GM19351 (cell line): ENCODE results near the gene C15orf62.
A peak's percentile ranks its signal among the peaks of the same experiment; 100 is the strongest.

Experiments
- ATAC-seq: cut with Tn5 transposase; IDR thresholded peaks from one replicate; pipeline ENCODE4 v1.9.1; 2021; ENCODE audit warnings: mild to moderate bottlenecking, moderate library complexity; ENCODE audit not compliant: unreplicated experiment

C15orf62 gene

GRCh38 chr15:40769274-40770146 is at the start of gene C15orf62:
C15orf62 (plus strand) TSS chr15:40769980; CDS start chr15:40770496, 516 bp downstream.
- peak; percentile 48 for ATAC-seq

- ATAC-seq = no peak
These were observed 48.1 kb upstream of the C15orf62 start for GRCh38 chr15:40721701-40722100.

GRCh38 chr15:40722354-40722753 is 47.4 kb upstream of the C15orf62 start:
- ATAC-seq = no peak

GRCh38 chr15:40722934-40723333 is 46.8 kb upstream of the C15orf62 start:
- ATAC-seq = no peak

GRCh38 chr15:40723919-40724318 is 45.9 kb upstream of the C15orf62 start:
- ATAC-seq = no peak

- ATAC-seq = no peak
These were observed 38.7 kb upstream of the C15orf62 start for GRCh38 chr15:40731034-40731433.

GRCh38 chr15:40736575-40736974 is 33.2 kb upstream of the C15orf62 start:
- no peak for ATAC-seq

- no peak for ATAC-seq
These were observed 32.7 kb upstream of the C15orf62 start for GRCh38 chr15:40737048-40737447.

GRCh38 chr15:40739047-40739446 is 30.7 kb upstream of the C15orf62 start:
- ATAC-seq = no peak

GRCh38 chr15:40739854-40740253 is 29.9 kb upstream of the C15orf62 start:
- no peak for ATAC-seq

- ATAC-seq = no peak
These were observed 26.3 kb upstream of the C15orf62 start for GRCh38 chr15:40743485-40743901.

- ATAC-seq = no peak
These were observed 25.6 kb upstream of the C15orf62 start for GRCh38 chr15:40743921-40744814.

GRCh38 chr15:40744815-40745152 is 25.0 kb upstream of the C15orf62 start:
- no peak for ATAC-seq

GRCh38 chr15:40746916-40747418 is 22.8 kb upstream of the C15orf62 start:
- ATAC-seq = no peak

- ATAC-seq = no peak
These were observed 21.8 kb upstream of the C15orf62 start for GRCh38 chr15:40747685-40748631.

GRCh38 chr15:40749151-40749630 is 20.6 kb upstream of the C15orf62 start:
- ATAC-seq = no peak

GRCh38 chr15:40750885-40751284 is 18.9 kb upstream of the C15orf62 start:
- no peak for ATAC-seq

- no peak for ATAC-seq
These were observed 18.0 kb upstream of the C15orf62 start for GRCh38 chr15:40751745-40752144.

- ATAC-seq = no peak
These were observed 15.3 kb upstream of the C15orf62 start for GRCh38 chr15:40754574-40754882.
